ENCODE measurements around the gene REXO1. TPM values are rescaled to one million over a fixed set of nuclear protein-coding genes. Genes with fewer than 3 reads are reported as not detected.

REXO1 gene
- total RNA-seq, 1 donor = 9.0 TPM

DNA sequence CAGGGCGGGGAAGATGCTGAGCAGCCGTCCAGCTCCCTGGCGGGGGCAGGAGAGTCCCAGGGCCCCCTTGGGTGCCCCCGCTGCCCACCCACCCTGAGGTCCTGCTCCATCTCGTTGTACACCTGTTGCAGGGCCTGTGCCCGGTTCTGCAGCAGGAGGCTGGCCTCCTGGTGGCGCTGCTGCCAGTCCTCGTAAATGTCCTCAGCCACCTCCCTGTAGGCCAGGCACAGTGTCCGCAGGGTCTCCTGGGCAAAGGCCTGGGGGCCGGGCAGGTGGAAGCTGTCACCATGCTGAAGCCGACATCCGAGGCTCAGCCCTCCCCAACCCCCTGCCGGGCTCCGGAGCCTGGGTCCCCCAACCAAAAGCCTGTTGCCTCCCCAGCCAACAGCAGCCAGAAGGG, 56.4 kb downstream of the REXO1 start:
- TF ChIP-seq, protein P1, sequence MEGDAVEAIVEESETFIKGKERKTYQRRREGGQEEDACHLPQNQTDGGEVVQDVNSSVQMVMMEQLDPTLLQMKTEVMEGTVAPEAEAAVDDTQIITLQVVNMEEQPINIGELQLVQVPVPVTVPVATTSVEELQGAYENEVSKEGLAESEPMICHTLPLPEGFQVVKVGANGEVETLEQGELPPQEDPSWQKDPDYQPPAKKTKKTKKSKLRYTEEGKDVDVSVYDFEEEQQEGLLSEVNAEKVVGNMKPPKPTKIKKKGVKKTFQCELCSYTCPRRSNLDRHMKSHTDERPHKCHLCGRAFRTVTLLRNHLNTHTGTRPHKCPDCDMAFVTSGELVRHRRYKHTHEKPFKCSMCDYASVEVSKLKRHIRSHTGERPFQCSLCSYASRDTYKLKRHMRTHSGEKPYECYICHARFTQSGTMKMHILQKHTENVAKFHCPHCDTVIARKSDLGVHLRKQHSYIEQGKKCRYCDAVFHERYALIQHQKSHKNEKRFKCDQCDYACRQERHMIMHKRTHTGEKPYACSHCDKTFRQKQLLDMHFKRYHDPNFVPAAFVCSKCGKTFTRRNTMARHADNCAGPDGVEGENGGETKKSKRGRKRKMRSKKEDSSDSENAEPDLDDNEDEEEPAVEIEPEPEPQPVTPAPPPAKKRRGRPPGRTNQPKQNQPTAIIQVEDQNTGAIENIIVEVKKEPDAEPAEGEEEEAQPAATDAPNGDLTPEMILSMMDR (IDR thresholded peaks at IDR 0.05; ENCODE audit: insufficient read depth, low read length) = no peak
- DNase-seq (ENCODE audit: low read depth) = no peak
- H3K4me3 ChIP-seq (ENCODE audit: low read depth, low read length) = no peak overlapping the region

DNA sequence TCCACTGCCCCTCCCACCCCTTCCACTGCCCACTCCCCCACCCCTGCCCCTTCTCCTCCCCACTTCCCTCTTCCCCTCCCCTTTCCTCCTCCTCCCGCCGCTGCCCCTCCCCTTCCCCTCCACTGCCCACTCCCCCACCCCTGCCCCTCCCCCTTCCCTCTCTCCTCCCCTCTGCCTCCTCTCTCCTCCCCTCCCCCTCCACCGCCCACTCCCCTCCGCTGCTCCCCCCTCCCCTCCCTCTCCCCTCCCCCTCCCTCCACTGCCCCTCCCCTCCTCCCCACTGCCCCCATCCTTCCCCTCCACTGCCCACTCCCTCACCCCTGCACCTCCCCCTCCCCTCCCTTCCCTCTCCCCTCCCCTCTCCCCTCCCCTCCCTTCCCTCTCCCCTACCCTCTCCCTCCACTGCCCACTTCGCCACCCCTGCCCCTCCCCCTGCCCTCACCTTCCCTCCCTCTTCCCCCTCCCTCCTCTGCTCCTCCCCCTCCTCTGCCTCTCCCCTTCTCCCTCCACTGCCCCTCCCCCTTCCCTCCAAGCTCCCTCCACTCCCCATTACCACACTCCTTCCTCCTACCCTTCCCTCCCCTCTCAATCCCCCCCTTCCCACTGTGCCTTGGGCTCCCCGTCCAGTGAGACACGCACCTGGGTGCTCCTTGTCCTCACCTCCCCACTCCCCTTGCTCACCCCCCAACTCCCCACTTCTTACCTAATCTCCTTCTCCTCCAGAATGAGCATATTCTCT, 58.1 kb downstream of the REXO1 start:
- TF ChIP-seq, protein P1 (IDR thresholded peaks at IDR 0.05; ENCODE audit: insufficient read depth, low read length) = no peak

DNA sequence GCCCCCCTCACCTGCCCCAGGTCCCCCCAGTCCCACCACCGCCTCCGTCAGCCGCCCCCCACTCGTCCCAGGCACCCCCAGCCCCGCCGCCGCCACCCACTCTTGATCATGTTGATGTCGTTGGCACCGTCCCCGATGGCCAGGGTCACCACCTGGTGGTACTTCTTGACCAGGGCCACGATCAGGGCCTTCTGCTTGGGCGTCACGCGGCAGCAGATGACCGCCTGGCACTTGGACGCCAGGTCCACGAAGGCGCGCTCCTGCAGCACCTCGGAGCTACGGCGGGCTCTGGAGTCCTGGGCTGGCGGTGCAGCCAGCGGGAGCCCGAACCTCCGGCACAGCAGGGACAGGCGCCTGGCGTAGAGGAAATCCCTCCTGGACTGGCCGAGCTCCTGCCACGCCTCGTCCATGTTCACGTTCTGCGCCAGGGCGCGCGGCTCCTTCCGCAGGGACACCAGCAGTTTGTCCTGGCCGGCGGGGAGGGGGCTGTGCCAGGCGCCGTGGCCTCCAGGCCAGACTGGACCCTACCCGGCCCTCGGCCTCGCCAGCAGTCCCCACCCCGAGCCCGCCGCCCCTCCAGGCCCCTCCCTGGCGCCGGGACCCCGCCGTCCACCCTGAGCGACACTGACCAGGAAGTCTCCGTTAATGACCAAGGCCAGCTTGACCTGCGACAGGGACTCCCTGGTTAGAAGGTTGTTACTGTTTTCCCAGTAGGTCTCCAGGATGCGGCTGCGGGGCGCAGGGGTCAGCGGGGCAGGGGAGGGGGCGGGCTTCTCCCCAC, 58.8 kb downstream of the REXO1 start:
- no peak overlapping the region for H3K4me3 ChIP-seq (ENCODE audit: low read depth, low read length)
- no peak for DNase-seq (ENCODE audit: low read depth)
- TF ChIP-seq, protein P1 (IDR thresholded peaks at IDR 0.05; ENCODE audit: insufficient read depth, low read length) = no peak

More for the DNA sequence above, 58.1 kb downstream of the REXO1 start:
- no peak overlapping the region for H3K4me3 ChIP-seq (ENCODE audit: low read depth, low read length)
- DNase-seq (ENCODE audit: low read depth) = no peak

DNA sequence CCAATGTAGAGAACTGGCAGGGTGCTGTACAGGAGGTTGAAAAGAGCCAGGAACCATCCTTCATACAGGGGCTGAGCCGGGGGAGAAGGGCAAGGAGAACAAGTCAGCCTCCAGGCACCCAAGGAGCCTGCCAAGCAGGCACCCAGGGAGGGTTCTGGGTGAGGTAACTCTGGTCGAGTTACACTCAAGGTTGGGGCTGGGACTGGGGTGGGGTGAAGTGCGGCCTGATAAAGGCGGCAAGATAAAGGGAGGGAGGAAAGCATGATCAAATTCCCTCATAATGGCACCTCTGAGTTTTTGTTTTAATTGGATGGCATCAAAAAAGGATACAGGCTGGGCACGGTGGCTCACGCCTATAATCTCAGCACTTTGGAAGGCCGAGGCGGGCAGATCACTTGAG, 61.2 kb downstream of the REXO1 start:
- no peak for DNase-seq (ENCODE audit: low read depth)
- TF ChIP-seq, protein P1 (IDR thresholded peaks at IDR 0.05; ENCODE audit: insufficient read depth, low read length) = no peak
- no peak overlapping the region for H3K4me3 ChIP-seq (ENCODE audit: low read depth, low read length)

DNA sequence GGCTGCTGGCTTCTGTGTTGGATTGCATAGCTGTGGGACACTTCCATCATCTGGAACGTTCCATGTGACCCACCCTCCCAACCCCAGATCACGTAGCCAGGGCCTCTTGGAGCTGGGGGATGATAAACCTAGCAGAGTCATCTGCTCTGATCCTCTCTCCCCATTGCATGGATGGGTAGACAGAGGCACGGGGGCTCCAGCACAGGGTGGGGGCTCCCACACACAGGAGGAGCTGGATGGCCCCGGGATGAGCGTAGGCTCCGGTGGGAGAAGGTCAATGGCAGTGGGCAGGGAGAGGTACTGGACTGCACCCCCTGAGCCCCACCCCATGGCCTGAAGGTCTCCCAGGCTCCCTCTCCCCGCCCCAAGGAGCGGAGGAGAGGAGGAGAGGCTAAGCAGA, 61.6 kb downstream of the REXO1 start:
- DNase-seq (ENCODE audit: low read depth) = no peak
- no peak overlapping the region for H3K4me3 ChIP-seq (ENCODE audit: low read depth, low read length)
- TF ChIP-seq, protein P1 (IDR thresholded peaks at IDR 0.05; ENCODE audit: insufficient read depth, low read length) = no peak

DNA sequence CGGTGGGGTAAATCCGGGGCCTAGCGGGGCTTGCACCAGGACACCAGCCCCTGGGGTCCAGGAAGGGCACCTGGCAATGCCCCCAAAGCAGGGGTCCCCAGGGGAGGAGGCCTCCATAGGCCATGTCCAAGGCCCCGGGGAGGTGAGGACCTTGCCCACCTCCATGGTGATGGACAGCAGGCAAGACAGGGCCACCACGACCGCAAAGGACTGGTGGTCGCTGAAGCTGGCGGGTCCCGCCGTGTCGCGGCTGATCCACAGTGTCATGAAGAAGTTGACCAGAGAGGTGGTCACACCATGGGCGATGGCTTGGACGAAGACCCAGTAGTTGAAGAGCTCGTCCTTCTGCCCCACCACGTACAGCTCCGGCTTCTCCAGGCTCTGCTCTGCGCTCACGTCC, 63.0 kb downstream of the REXO1 start:
- no peak for DNase-seq (ENCODE audit: low read depth)
- no peak overlapping the region for H3K4me3 ChIP-seq (ENCODE audit: low read depth, low read length)
- TF ChIP-seq, protein P1 (IDR thresholded peaks at IDR 0.05; ENCODE audit: insufficient read depth, low read length) = no peak
